ENCODE measurements around the gene UFD1.

Gene UFD1

GRCh38 chr22:19424186-19424500 lies 54.9 kb downstream of the UFD1 start:
- no peak for DNase-seq (ENCODE audit: low spot score)

GRCh38 chr22:19422440-19423301 lies 56.3 kb downstream of the UFD1 start:
- no peak for DNase-seq (ENCODE audit: low spot score)

GRCh38 chr22:19420321-19420720 lies 58.7 kb downstream of the UFD1 start:
- no peak for DNase-seq (ENCODE audit: low spot score)

GRCh38 chr22:19419464-19420178 lies 59.4 kb downstream of the UFD1 start:
- no peak for DNase-seq (ENCODE audit: low spot score)

GRCh38 chr22:19419086-19419463 lies 59.9 kb downstream of the UFD1 start:
- DNase-seq (ENCODE audit: low spot score), result no peak

- DNase-seq (ENCODE audit: low spot score), result no peak
Observed at GRCh38 chr22:19412923-19413322, 66.1 kb downstream of the UFD1 start.

GRCh38 chr22:19412478-19412877 lies 66.5 kb downstream of the UFD1 start:
- DNase-seq (ENCODE audit: low spot score), result no peak

- no peak for DNase-seq (ENCODE audit: low spot score)
Observed at GRCh38 chr22:19411690-19412045, 67.3 kb downstream of the UFD1 start.

GRCh38 chr22:19410941-19411689 lies 67.9 kb downstream of the UFD1 start:
- no peak for DNase-seq (ENCODE audit: low spot score)

GRCh38 chr22:19407649-19408606 lies 71.1 kb downstream of the UFD1 start:
- DNase-seq (ENCODE audit: low spot score), result no peak

- DNase-seq (ENCODE audit: low spot score), result no peak
Observed at GRCh38 chr22:19406846-19407245, 72.1 kb downstream of the UFD1 start.

GRCh38 chr22:19406281-19406811 lies 72.6 kb downstream of the UFD1 start:
- DNase-seq (ENCODE audit: low spot score), result no peak

GRCh38 chr22:19405652-19406051 lies 73.3 kb downstream of the UFD1 start:
- DNase-seq (ENCODE audit: low spot score), result no peak

GRCh38 chr22:19405133-19405532 lies 73.9 kb downstream of the UFD1 start:
- no peak for DNase-seq (ENCODE audit: low spot score)

- no peak for DNase-seq (ENCODE audit: low spot score)
Observed at GRCh38 chr22:19404676-19405075, 74.3 kb downstream of the UFD1 start.

GRCh38 chr22:19402642-19403191 lies 76.3 kb downstream of the UFD1 start:
- no peak for DNase-seq (ENCODE audit: low spot score)

- DNase-seq (ENCODE audit: low spot score), result no peak
Observed at GRCh38 chr22:19401483-19401882, 77.5 kb downstream of the UFD1 start.

- DNase-seq (ENCODE audit: low spot score), result no peak
Observed at GRCh38 chr22:19400881-19401280, 78.1 kb downstream of the UFD1 start.

All from AG20443 (cell line).